Endothelial cell of umbilical vein (primary cell): ENCODE data around the gene CNKSR2. TPM values are rescaled to one million over a fixed set of nuclear protein-coding genes. Genes with fewer than 3 reads are reported as not detected.

Experiments
- BruUV-seq: library from RNA; stranded (reverse); fragments of 400-500 nt; replicated peaks from 2 replicates; lab custom pipeline; 2021; lab: Mats Ljungman, UMichigan
- CTCF ChIA-PET: fragments of 300-600, 350-600 bp; sonication (Branson Sonifier 250); formaldehyde crosslinking; loops from one replicate; lab custom pipeline; 2021; ENCODE audit warnings: antibody characterized with exemption, inconsistent platforms; lab: Charles Lee
- POLR2A ChIA-PET: fragments of 300-600, 350-600 bp; sonication (Branson Sonifier 250); formaldehyde crosslinking; loops from one replicate; lab custom pipeline; 2021; ENCODE audit warnings: antibody characterized with exemption, inconsistent platforms; lab: Charles Lee
- DNase-seq: peaks from one replicate; pipeline ENCODE4 v3.0.0-alpha.2; 2011; ENCODE audit warnings: low read depth, low spot score
- FAIRE-seq: peaks from 2 replicates; lab custom pipeline; 2011; peaks lifted over from hg19 to GRCh38; lab: Jason Lieb, UNC
- H2AFZ ChIP-seq: 2 replicates; pipeline ENCODE4 v1.6.0; 2012; ENCODE audit warnings: low read depth, low read length, control low read depth, inconsistent platforms
- H3K27ac ChIP-seq: 2 replicates; pipeline ENCODE4 v1.5.1; 2011; ENCODE audit warnings: low read depth, mild to moderate bottlenecking, control low read depth, low read length, moderate library complexity; ENCODE audit not compliant: insufficient read depth
- H3K27me3 ChIP-seq, 2 experiments: 2 replicates each; pipeline versions ENCODE4 v1.6.0 to v1.6.1; 2011; ENCODE audit warnings: low read length in 2 of 2, mixed read lengths in 1 of 2; ENCODE audit not compliant: control insufficient read depth in 2 of 2, insufficient read depth in 2 of 2
- H3K36me3 ChIP-seq, 2 experiments: 2 replicates in 1 of 2; 3 replicates in 1 of 2; pipeline ENCODE4 v1.5.1; 2011; ENCODE audit warnings: low read length in 2 of 2, mild to moderate bottlenecking in 1 of 2, moderate library complexity in 1 of 2; ENCODE audit not compliant: control insufficient read depth in 2 of 2, insufficient read depth in 2 of 2; ENCODE audit errors: extremely low read depth in 1 of 2
- H3K4me1 ChIP-seq: 3 replicates; pipeline ENCODE4 v1.5.1; 2011; ENCODE audit warnings: mild to moderate bottlenecking, low read length; ENCODE audit not compliant: control insufficient read depth, insufficient read depth; ENCODE audit errors: extremely low read depth
- H3K4me2 ChIP-seq: 2 replicates; pipeline ENCODE4 v1.6.1; 2011; ENCODE audit warnings: low read length, control low read depth, mixed read lengths; ENCODE audit not compliant: insufficient read depth
- H3K4me3 ChIP-seq, 3 experiments: fragments of 200-600 bp in 1 of 3; sonication (generic), shearing (Covaris generic) in 1 of 3; replicated peaks in 1 of 3; 2 replicates each; pipeline ENCODE4 v1.5.1; 2011 to 2016; ENCODE audit warnings: control low read depth in 3 of 3, low read length in 3 of 3, mild to moderate bottlenecking in 2 of 3, inconsistent platforms in 1 of 3, low read depth in 1 of 3, moderate library complexity in 1 of 3; ENCODE audit not compliant: insufficient read depth in 1 of 3
- H3K79me2 ChIP-seq: 2 replicates; pipeline ENCODE4 v1.6.0; 2012; ENCODE audit warnings: low read length, inconsistent platforms; ENCODE audit not compliant: control insufficient read depth, insufficient read depth
- H3K9ac ChIP-seq: replicated peaks from 2 replicates; pipeline ENCODE3; 2011; ENCODE audit warnings: low read length, control low read depth; ENCODE audit not compliant: insufficient read depth; ENCODE audit errors: extremely low read depth
- H3K9me1 ChIP-seq: replicated peaks from 3 replicates; pipeline ENCODE4 v1.6.0; 2011; ENCODE audit warnings: mild to moderate bottlenecking, low read length; ENCODE audit not compliant: control insufficient read depth, insufficient read depth; ENCODE audit errors: extremely low read depth
- H3K9me3 ChIP-seq: replicated peaks from 2 replicates; pipeline ENCODE4 v1.5.1; 2012; ENCODE audit warnings: low read length, inconsistent platforms; ENCODE audit not compliant: control insufficient read depth, insufficient read depth
- H4K20me1 ChIP-seq: replicated peaks from 2 replicates; pipeline ENCODE3; 2011; ENCODE audit warnings: mild to moderate bottlenecking, low read length; ENCODE audit not compliant: control insufficient read depth, insufficient read depth; ENCODE audit errors: extremely low read depth
- EZH2 ChIP-seq: IDR thresholded peaks from 2 replicates; pipeline ENCODE4 v1.6.1; 2012; ENCODE audit warnings: borderline replicate concordance, low read depth, mild to moderate bottlenecking, moderate library complexity, low read length, inconsistent platforms; ENCODE audit not compliant: severe bottlenecking
- FOS ChIP-seq: IDR thresholded peaks from 2 replicates; pipeline ENCODE4 v1.6.1; 2011; ENCODE audit warnings: mild to moderate bottlenecking, low read length, moderate library complexity, borderline replicate concordance; ENCODE audit not compliant: insufficient read depth
- GATA2 ChIP-seq: IDR thresholded peaks from 2 replicates; pipeline ENCODE4 v1.7.0; 2011; ENCODE audit warnings: low read depth, mild to moderate bottlenecking, moderate library complexity, mixed read lengths, low read length; ENCODE audit not compliant: insufficient read length, insufficient read depth
- JUN ChIP-seq: IDR thresholded peaks from 2 replicates; pipeline ENCODE4 v1.6.1; 2011; ENCODE audit warnings: borderline replicate concordance, low read depth; ENCODE audit not compliant: insufficient read length, insufficient read depth
- MYC ChIP-seq: IDR thresholded peaks from one replicate; pipeline ENCODE4 v1.6.1; 2011; ENCODE audit warnings: mild to moderate bottlenecking, low read depth, low read length
- POLR2A ChIP-seq: IDR thresholded peaks from 2 replicates; pipeline ENCODE4 v1.6.1; 2012; ENCODE audit warnings: low read depth, mild to moderate bottlenecking, control low read depth, low read length
- POLR2AphosphoS5 ChIP-seq: IDR thresholded peaks from 2 replicates; pipeline ENCODE4 v1.6.1; 2012; ENCODE audit warnings: low read depth, mild to moderate bottlenecking, control low read depth, low read length, moderate library complexity; ENCODE audit not compliant: insufficient read depth
- dilution Hi-C: fragments of 300-500 bp; cut with MboI; formaldehyde crosslinking; loops from one replicate; pipeline ENCODE4 v1.15.0; 2019; ENCODE audit warnings: low sequenced_read_pairs; ENCODE audit not compliant: extremely low pct_ligation_motif_present
- intact Hi-C: fragments of 100-400 bp; cut with micrococcal nuclease; formaldehyde crosslinking; loops from one replicate; pipeline ENCODE4 v1.10.0; 2022
- polyA plus RNA-seq, 4 experiments: library from polyadenylated mRNA; depleted of rRNA in 3 of 4; stranded (reverse) in 3 of 4; unstranded in 1 of 4; fragments of >200 nt; gene quantifications; 2 replicates each; pipeline versions ENCODE4 v1.2.1 to v1.2.3, GENCODE V29; 2011 to 2012; ENCODE audit warnings: missing spikeins in 1 of 4
- total RNA-seq: library from RNA; stranded (reverse); gene quantifications from 2 replicates; pipeline ENCODE4 v1.2.3, GENCODE V29; 2021
- TF ChIP-seq, protein P1 (sequence below), 2 donors: IDR thresholded peaks; 1 replicate in 1 of 2; 2 replicates in 1 of 2; pipeline ENCODE4 v1.5.1; 2011; ENCODE audit warnings: low read length in 2 of 2, mild to moderate bottlenecking in 2 of 2, moderate library complexity in 2 of 2, control low read depth in 1 of 2, inconsistent platforms in 1 of 2, low read depth in 1 of 2; ENCODE audit not compliant: insufficient read depth in 1 of 2; ENCODE audit errors: extremely low read depth in 1 of 2
- TF ChIP-seq, protein P2 (sequence below): IDR thresholded peaks from 2 replicates; pipeline ENCODE4 v1.6.1; 2011; ENCODE audit not compliant: insufficient read depth, insufficient read length

Gene CNKSR2
- total and polyA plus RNA-seq, 2 donors (not counting 3 experiments of a cell fraction or from before 2014, with no cell fraction given): 0.13 TPM; not detected in 1

DNA sequence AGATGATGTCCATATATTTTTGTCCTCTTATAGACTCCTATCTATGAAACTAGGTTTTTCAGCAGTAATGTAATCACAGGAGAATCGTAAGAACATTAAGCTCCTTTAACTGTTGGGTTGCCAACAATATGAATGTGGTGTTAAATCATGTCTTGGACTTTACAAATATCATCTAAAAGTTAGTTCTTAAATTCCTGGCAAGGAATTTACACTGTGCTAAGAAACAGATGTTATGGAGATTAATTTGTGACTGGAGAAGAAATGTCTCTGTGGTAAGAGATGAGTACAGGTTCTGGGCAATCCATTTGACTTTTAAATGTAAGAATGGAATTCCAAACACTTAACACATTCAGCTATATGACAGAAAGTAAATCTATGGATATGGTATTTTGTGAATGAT, 34.6 kb downstream of the CNKSR2 start:
- dilution Hi-C loops: no loop called here
- intact Hi-C loops: no loop called here
- Histone ChIP-seq H3K9me3 (no peaks in the 10 kb centered on the region), H3K4me2 (no peak overlapping the region), H3K27me3 (no peaks in the 10 kb centered on the region), H3K36me3 (no peaks in the 10 kb centered on the region), H3K4me1 (no peaks in the 10 kb centered on the region), H3K27ac (no peak overlapping the region), H2AFZ (no peak overlapping the region), H3K9me1 (no peaks in the 10 kb centered on the region), H3K4me3 (no peak overlapping the region), H3K9ac (no peak overlapping the region), H3K79me2 (no peaks in the 10 kb centered on the region), H4K20me1 (no peaks in the 10 kb centered on the region)
- ChIA-PET CTCF (no interaction called here), POLR2A (no interaction called here)
- TF ChIP-seq EZH2: no peak
- TF ChIP-seq FOS: no peak
- TF ChIP-seq GATA2: no peak
- no peak for TF ChIP-seq POLR2A
- FAIRE-seq (no peak), DNase-seq (no peak)
- no TSS peak for BruUV-seq

DNA sequence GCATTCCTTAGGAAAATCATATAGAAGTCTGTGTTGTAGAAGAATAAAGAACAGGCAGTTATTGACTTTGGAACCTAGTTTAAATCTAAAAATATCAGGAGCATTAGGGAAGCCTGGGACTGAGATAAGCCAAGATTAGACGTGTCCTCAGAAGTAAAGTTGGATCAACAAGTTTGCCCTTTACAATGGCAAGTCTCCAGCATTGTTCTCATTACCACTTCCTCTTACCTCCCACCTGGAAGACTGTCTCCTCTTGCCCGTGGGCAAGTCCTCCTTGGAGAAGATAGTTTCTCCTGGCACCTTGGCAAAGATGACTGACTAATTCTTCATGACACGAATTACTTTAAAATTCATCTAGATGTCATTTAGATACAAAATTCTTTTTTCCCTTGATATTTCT, 37.8 kb downstream of the CNKSR2 start:
- no peaks in the 10 kb centered on the region for H3K27me3 ChIP-seq
- H3K9me1 ChIP-seq: no peaks in the 10 kb centered on the region
- H3K4me3 ChIP-seq: no peak overlapping the region
- no peaks in the 10 kb centered on the region for H3K4me1 ChIP-seq
- no peak overlapping the region for H3K9ac ChIP-seq
- H3K27ac ChIP-seq: no peak overlapping the region
- dilution Hi-C loops: no loop called here
- CTCF ChIA-PET: no interaction called here
- H4K20me1 ChIP-seq: no peaks in the 10 kb centered on the region
- no peaks in the 10 kb centered on the region for H3K79me2 ChIP-seq
- no peak overlapping the region for H2AFZ ChIP-seq
- BruUV-seq: no TSS peak
- POLR2A ChIA-PET: no interaction called here
- DNase-seq (peak; percentile 1), FAIRE-seq (no peak)
- no peak overlapping the region for H3K4me2 ChIP-seq
- TF ChIP-seq GATA2 (no peak), EZH2 (no peak), POLR2A (no peak), FOS (no peak), MYC (no peak), POLR2AphosphoS5 (no peak), JUN (no peak)
- TF ChIP-seq, protein P1, sequence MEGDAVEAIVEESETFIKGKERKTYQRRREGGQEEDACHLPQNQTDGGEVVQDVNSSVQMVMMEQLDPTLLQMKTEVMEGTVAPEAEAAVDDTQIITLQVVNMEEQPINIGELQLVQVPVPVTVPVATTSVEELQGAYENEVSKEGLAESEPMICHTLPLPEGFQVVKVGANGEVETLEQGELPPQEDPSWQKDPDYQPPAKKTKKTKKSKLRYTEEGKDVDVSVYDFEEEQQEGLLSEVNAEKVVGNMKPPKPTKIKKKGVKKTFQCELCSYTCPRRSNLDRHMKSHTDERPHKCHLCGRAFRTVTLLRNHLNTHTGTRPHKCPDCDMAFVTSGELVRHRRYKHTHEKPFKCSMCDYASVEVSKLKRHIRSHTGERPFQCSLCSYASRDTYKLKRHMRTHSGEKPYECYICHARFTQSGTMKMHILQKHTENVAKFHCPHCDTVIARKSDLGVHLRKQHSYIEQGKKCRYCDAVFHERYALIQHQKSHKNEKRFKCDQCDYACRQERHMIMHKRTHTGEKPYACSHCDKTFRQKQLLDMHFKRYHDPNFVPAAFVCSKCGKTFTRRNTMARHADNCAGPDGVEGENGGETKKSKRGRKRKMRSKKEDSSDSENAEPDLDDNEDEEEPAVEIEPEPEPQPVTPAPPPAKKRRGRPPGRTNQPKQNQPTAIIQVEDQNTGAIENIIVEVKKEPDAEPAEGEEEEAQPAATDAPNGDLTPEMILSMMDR (IDR thresholded peaks at IDR 0.05; ENCODE audit: extremely low read depth in 1 of 2, insufficient read depth in 1 of 2, low read depth in 1 of 2, low read length in 2 of 2): no peak
- TF ChIP-seq, protein P2, sequence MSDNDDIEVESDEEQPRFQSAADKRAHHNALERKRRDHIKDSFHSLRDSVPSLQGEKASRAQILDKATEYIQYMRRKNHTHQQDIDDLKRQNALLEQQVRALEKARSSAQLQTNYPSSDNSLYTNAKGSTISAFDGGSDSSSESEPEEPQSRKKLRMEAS: no peak
- no peaks in the 10 kb centered on the region for H3K36me3 ChIP-seq
- intact Hi-C loops: no loop called here
- no peaks in the 10 kb centered on the region for H3K9me3 ChIP-seq
